Measurements from ENCODE around the gene ACE.

ACE gene

GRCh38 chr17:63493411-63493810 is 16.6 kb downstream of the ACE start:
- H3K9ac ChIP-seq (ENCODE audit: low read length): no peak overlapping the region
- no peaks in the 10 kb centered on the region for H3K36me3 ChIP-seq (ENCODE audit: control insufficient read depth, insufficient read depth, low read length)
- H3K27me3 ChIP-seq (ENCODE audit: control insufficient read depth, insufficient read depth, low read length): no peaks in the 10 kb centered on the region; the same call in 1 of the 2 replicates
- no peaks in the 10 kb centered on the region for H3K9me3 ChIP-seq (ENCODE audit: control insufficient read depth, insufficient read depth, low read depth, low read length)
- H3K4me3 ChIP-seq (ENCODE audit: low read depth, low read length): no peak overlapping the region
- peaks cover 9% of the 10 kb centered on the region for H3K4me1 ChIP-seq (ENCODE audit: control insufficient read depth, insufficient read depth, low read length)
- no peak overlapping the region for H3K27ac ChIP-seq (ENCODE audit: low read depth, low read length)

GRCh38 chr17:63494300-63494928 is 17.6 kb downstream of the ACE start:
- H3K4me3 ChIP-seq (ENCODE audit: low read depth, low read length): no peak overlapping the region
- H3K9me3 ChIP-seq (ENCODE audit: control insufficient read depth, insufficient read depth, low read depth, low read length): no peaks in the 10 kb centered on the region
- no peak overlapping the region for H3K9ac ChIP-seq (ENCODE audit: low read length)
- H3K27ac ChIP-seq (ENCODE audit: low read depth, low read length): no peak overlapping the region
- no peaks in the 10 kb centered on the region for H3K36me3 ChIP-seq (ENCODE audit: control insufficient read depth, insufficient read depth, low read length)
- no peaks in the 10 kb centered on the region; the same call in 1 of the 2 replicates for H3K27me3 ChIP-seq (ENCODE audit: control insufficient read depth, insufficient read depth, low read length)
- H3K4me1 ChIP-seq (ENCODE audit: control insufficient read depth, insufficient read depth, low read length): peaks cover 9% of the 10 kb centered on the region

GRCh38 chr17:63495491-63495890 is 18.6 kb downstream of the ACE start:
- no peak overlapping the region for H3K4me3 ChIP-seq (ENCODE audit: low read depth, low read length)
- peaks cover 9% of the 10 kb centered on the region for H3K4me1 ChIP-seq (ENCODE audit: control insufficient read depth, insufficient read depth, low read length)
- no peaks in the 10 kb centered on the region; the same call in 1 of the 2 replicates for H3K27me3 ChIP-seq (ENCODE audit: control insufficient read depth, insufficient read depth, low read length)
- H3K9ac ChIP-seq (ENCODE audit: low read length): no peak overlapping the region
- no peak overlapping the region for H3K27ac ChIP-seq (ENCODE audit: low read depth, low read length)
- no peaks in the 10 kb centered on the region for H3K9me3 ChIP-seq (ENCODE audit: control insufficient read depth, insufficient read depth, low read depth, low read length)
- no peaks in the 10 kb centered on the region for H3K36me3 ChIP-seq (ENCODE audit: control insufficient read depth, insufficient read depth, low read length)

- Histone ChIP-seq H3K9ac (ENCODE audit: low read length) (no peak overlapping the region), H3K27me3 (ENCODE audit: control insufficient read depth, insufficient read depth, low read length) (peaks cover 5% of the 10 kb centered on the region; the same call in 1 of the 2 replicates), H3K36me3 (ENCODE audit: control insufficient read depth, insufficient read depth, low read length) (no peaks in the 10 kb centered on the region), H3K9me3 (ENCODE audit: control insufficient read depth, insufficient read depth, low read depth, low read length) (no peaks in the 10 kb centered on the region), H3K27ac (ENCODE audit: low read depth, low read length) (no peak overlapping the region), H3K4me3 (ENCODE audit: low read depth, low read length) (no peak overlapping the region), H3K4me1 (ENCODE audit: control insufficient read depth, insufficient read depth, low read length) (peaks cover 9% of the 10 kb centered on the region)
Observed at GRCh38 chr17:63496177-63496576, 19.3 kb downstream of the ACE start.

GRCh38 chr17:63496663-63497400 is 20.0 kb downstream of the ACE start:
- no peak overlapping the region for H3K9ac ChIP-seq (ENCODE audit: low read length)
- no peak overlapping the region for H3K4me3 ChIP-seq (ENCODE audit: low read depth, low read length)
- H3K9me3 ChIP-seq (ENCODE audit: control insufficient read depth, insufficient read depth, low read depth, low read length): no peaks in the 10 kb centered on the region
- H3K36me3 ChIP-seq (ENCODE audit: control insufficient read depth, insufficient read depth, low read length): no peaks in the 10 kb centered on the region
- H3K4me1 ChIP-seq (ENCODE audit: control insufficient read depth, insufficient read depth, low read length): peaks cover 9% of the 10 kb centered on the region
- no peak overlapping the region for H3K27ac ChIP-seq (ENCODE audit: low read depth, low read length)
- H3K27me3 ChIP-seq (ENCODE audit: control insufficient read depth, insufficient read depth, low read length): peaks cover 8% of the 10 kb centered on the region; the same call in 1 of the 2 replicates

GRCh38 chr17:63497708-63498483 is 21.0 kb downstream of the ACE start:
- Histone ChIP-seq H3K4me1 (ENCODE audit: control insufficient read depth, insufficient read depth, low read length) (peaks cover 9% of the 10 kb centered on the region), H3K9ac (ENCODE audit: low read length) (no peak overlapping the region), H3K36me3 (ENCODE audit: control insufficient read depth, insufficient read depth, low read length) (no peaks in the 10 kb centered on the region), H3K9me3 (ENCODE audit: control insufficient read depth, insufficient read depth, low read depth, low read length) (no peaks in the 10 kb centered on the region), H3K4me3 (ENCODE audit: low read depth, low read length) (no peak overlapping the region), H3K27me3 (ENCODE audit: control insufficient read depth, insufficient read depth, low read length) (peaks cover 8% of the 10 kb centered on the region; the same call in 1 of the 2 replicates), H3K27ac (ENCODE audit: low read depth, low read length) (no peak overlapping the region)

- Histone ChIP-seq H3K9ac (ENCODE audit: low read length) (no peak overlapping the region), H3K27me3 (ENCODE audit: control insufficient read depth, insufficient read depth, low read length) (peaks cover 8% of the 10 kb centered on the region; the same call in 1 of the 2 replicates), H3K4me3 (ENCODE audit: low read depth, low read length) (no peak overlapping the region), H3K27ac (ENCODE audit: low read depth, low read length) (no peak overlapping the region), H3K36me3 (ENCODE audit: control insufficient read depth, insufficient read depth, low read length) (no peaks in the 10 kb centered on the region), H3K4me1 (ENCODE audit: control insufficient read depth, insufficient read depth, low read length) (peaks cover 9% of the 10 kb centered on the region), H3K9me3 (ENCODE audit: control insufficient read depth, insufficient read depth, low read depth, low read length) (no peaks in the 10 kb centered on the region)
Observed at GRCh38 chr17:63498626-63499195, 21.9 kb downstream of the ACE start.

- Histone ChIP-seq H3K4me3 (ENCODE audit: low read depth, low read length) (no peak overlapping the region), H3K4me1 (ENCODE audit: control insufficient read depth, insufficient read depth, low read length) (peaks cover 9% of the 10 kb centered on the region), H3K9me3 (ENCODE audit: control insufficient read depth, insufficient read depth, low read depth, low read length) (peaks cover 6% of the 10 kb centered on the region), H3K36me3 (ENCODE audit: control insufficient read depth, insufficient read depth, low read length) (no peaks in the 10 kb centered on the region), H3K27ac (ENCODE audit: low read depth, low read length) (no peak overlapping the region), H3K9ac (ENCODE audit: low read length) (no peak overlapping the region), H3K27me3 (ENCODE audit: control insufficient read depth, insufficient read depth, low read length) (peaks cover 8% of the 10 kb centered on the region; the same call in 1 of the 2 replicates)
Observed at GRCh38 chr17:63500543-63501390, 23.9 kb downstream of the ACE start.

GRCh38 chr17:63503341-63503705 is 26.5 kb downstream of the ACE start:
- Histone ChIP-seq H3K4me3 (ENCODE audit: low read depth, low read length) (no peak overlapping the region), H3K9me3 (ENCODE audit: control insufficient read depth, insufficient read depth, low read depth, low read length) (peaks cover 9% of the 10 kb centered on the region), H3K27ac (ENCODE audit: low read depth, low read length) (no peak overlapping the region), H3K36me3 (ENCODE audit: control insufficient read depth, insufficient read depth, low read length) (no peaks in the 10 kb centered on the region), H3K9ac (ENCODE audit: low read length) (no peak overlapping the region), H3K27me3 (ENCODE audit: control insufficient read depth, insufficient read depth, low read length) (peaks cover 8% of the 10 kb centered on the region; the same call in 1 of the 2 replicates), H3K4me1 (ENCODE audit: control insufficient read depth, insufficient read depth, low read length) (no peaks in the 10 kb centered on the region)

GRCh38 chr17:63504261-63504660 is 27.4 kb downstream of the ACE start:
- Histone ChIP-seq H3K27me3 (ENCODE audit: control insufficient read depth, insufficient read depth, low read length) (peaks cover 8% of the 10 kb centered on the region; the same call in 1 of the 2 replicates), H3K4me1 (ENCODE audit: control insufficient read depth, insufficient read depth, low read length) (no peaks in the 10 kb centered on the region), H3K27ac (ENCODE audit: low read depth, low read length) (no peak overlapping the region), H3K9me3 (ENCODE audit: control insufficient read depth, insufficient read depth, low read depth, low read length) (peaks cover 9% of the 10 kb centered on the region), H3K36me3 (ENCODE audit: control insufficient read depth, insufficient read depth, low read length) (no peaks in the 10 kb centered on the region), H3K4me3 (ENCODE audit: low read depth, low read length) (no peak overlapping the region), H3K9ac (ENCODE audit: low read length) (no peak overlapping the region)
